Stimulated activated memory B cell treated with anti-CD40 and anti-IgM and Interleukin-4, amounts not matched to agents 10 μg/mL and 1 μg/mL and 100 μg/mL, for 72 hours (primary cell): ENCODE results near the gene CAMK1D.

Source experiments
- ATAC-seq: fragments of 150-1000 bp; cut with Tn5 transposase; 2 replicates; pipeline ENCODE4 v1.10.0; 2021
- H3K27ac Mint-ChIP-seq: one replicate; pipeline ENCODE4 v1.8.0; 2022; ENCODE audit warnings: mild to moderate bottlenecking, mixed read lengths
- H3K27me3 Mint-ChIP-seq: one replicate; pipeline ENCODE4 v1.8.0; 2022; ENCODE audit warnings: mixed read lengths
- H3K36me3 Mint-ChIP-seq: one replicate; pipeline ENCODE4 v1.8.0; 2022; ENCODE audit warnings: mixed read lengths
- H3K4me1 Mint-ChIP-seq: one replicate; pipeline ENCODE4 v1.8.0; 2022; ENCODE audit warnings: mixed read lengths
- H3K4me3 Mint-ChIP-seq: one replicate; pipeline ENCODE4 v1.8.0; 2022; ENCODE audit warnings: mild to moderate bottlenecking, moderate library complexity, mixed read lengths
- H3K9me3 Mint-ChIP-seq: one replicate; pipeline ENCODE4 v1.8.0; 2022; ENCODE audit warnings: mixed read lengths

The CAMK1D gene

GRCh38 chr10:12377658-12378290 is 28.4 kb downstream of the CAMK1D start:
- no peak for ATAC-seq
- Mint-ChIP-seq H3K27me3 (no peaks in the 10 kb centered on the region), H3K4me3 (no peak overlapping the region), H3K36me3 (no peaks in the 10 kb centered on the region), H3K4me1 (peaks cover 55% of the 10 kb centered on the region), H3K9me3 (no peaks in the 10 kb centered on the region), H3K27ac (no peak overlapping the region)

GRCh38 chr10:12380999-12381398 is 31.7 kb downstream of the CAMK1D start:
- Mint-ChIP-seq H3K27me3 (no peaks in the 10 kb centered on the region), H3K36me3 (peaks cover 4% of the 10 kb centered on the region), H3K9me3 (peaks cover 7% of the 10 kb centered on the region), H3K27ac (no peak overlapping the region), H3K4me1 (peaks cover 39% of the 10 kb centered on the region), H3K4me3 (no peak overlapping the region)
- ATAC-seq, result no peak

- Mint-ChIP-seq H3K4me1 (peaks cover 38% of the 10 kb centered on the region), H3K27me3 (no peaks in the 10 kb centered on the region), H3K4me3 (no peak overlapping the region), H3K9me3 (peaks cover 7% of the 10 kb centered on the region), H3K27ac (no peak overlapping the region), H3K36me3 (peaks cover 4% of the 10 kb centered on the region)
- no peak for ATAC-seq
Observed at GRCh38 chr10:12381536-12382156, 32.3 kb downstream of the CAMK1D start.

GRCh38 chr10:12382157-12382548 is 32.8 kb downstream of the CAMK1D start:
- Mint-ChIP-seq H3K4me3 (no peak overlapping the region), H3K27ac (no peak overlapping the region), H3K9me3 (peaks cover 7% of the 10 kb centered on the region), H3K27me3 (no peaks in the 10 kb centered on the region), H3K36me3 (peaks cover 4% of the 10 kb centered on the region), H3K4me1 (peaks cover 33% of the 10 kb centered on the region)
- no peak for ATAC-seq

GRCh38 chr10:12382956-12383531 is 33.7 kb downstream of the CAMK1D start:
- H3K27me3 Mint-ChIP-seq, result no peaks in the 10 kb centered on the region
- ATAC-seq, result no peak
- no peak overlapping the region for H3K4me3 Mint-ChIP-seq
- H3K36me3 Mint-ChIP-seq, result peaks cover 4% of the 10 kb centered on the region
- no peak overlapping the region for H3K27ac Mint-ChIP-seq
- H3K4me1 Mint-ChIP-seq, result peaks cover 31% of the 10 kb centered on the region
- H3K9me3 Mint-ChIP-seq, result peaks cover 7% of the 10 kb centered on the region

- peaks cover 7% of the 10 kb centered on the region for H3K9me3 Mint-ChIP-seq
- no peak for ATAC-seq
- no peaks in the 10 kb centered on the region for H3K27me3 Mint-ChIP-seq
- no peak overlapping the region for H3K27ac Mint-ChIP-seq
- no peak overlapping the region for H3K4me3 Mint-ChIP-seq
- peaks cover 36% of the 10 kb centered on the region for H3K4me1 Mint-ChIP-seq
- H3K36me3 Mint-ChIP-seq, result peaks cover 4% of the 10 kb centered on the region
Observed at GRCh38 chr10:12384906-12385305, 35.6 kb downstream of the CAMK1D start.

- Mint-ChIP-seq H3K27ac (peak overlapping the region; percentile 36), H3K27me3 (no peaks in the 10 kb centered on the region), H3K36me3 (peaks cover 7% of the 10 kb centered on the region), H3K9me3 (peaks cover 7% of the 10 kb centered on the region), H3K4me1 (peaks cover 54% of the 10 kb centered on the region), H3K4me3 (no peak overlapping the region)
- ATAC-seq, result no peak
Observed at GRCh38 chr10:12387561-12388210, 38.3 kb downstream of the CAMK1D start.

GRCh38 chr10:12388671-12389070 is 39.3 kb downstream of the CAMK1D start:
- Mint-ChIP-seq H3K27ac (peak overlapping the region; percentile 36), H3K4me1 (peaks cover 57% of the 10 kb centered on the region), H3K4me3 (no peak overlapping the region), H3K27me3 (no peaks in the 10 kb centered on the region), H3K36me3 (peaks cover 9% of the 10 kb centered on the region), H3K9me3 (peaks cover 7% of the 10 kb centered on the region)
- no peak for ATAC-seq

- H3K36me3 Mint-ChIP-seq, result peaks cover 9% of the 10 kb centered on the region
- H3K4me1 Mint-ChIP-seq, result peaks cover 58% of the 10 kb centered on the region
- H3K4me3 Mint-ChIP-seq, result no peak overlapping the region
- H3K27me3 Mint-ChIP-seq, result no peaks in the 10 kb centered on the region
- no peak for ATAC-seq
- peaks cover 7% of the 10 kb centered on the region for H3K9me3 Mint-ChIP-seq
- peak overlapping the region; percentile 36 for H3K27ac Mint-ChIP-seq
Observed at GRCh38 chr10:12389154-12389734, 39.9 kb downstream of the CAMK1D start.

- Mint-ChIP-seq H3K27ac (peak overlapping the region; percentile 36), H3K27me3 (no peaks in the 10 kb centered on the region), H3K36me3 (peaks cover 5% of the 10 kb centered on the region), H3K4me3 (no peak overlapping the region), H3K9me3 (no peaks in the 10 kb centered on the region), H3K4me1 (peaks cover 59% of the 10 kb centered on the region)
- ATAC-seq, result no peak
Observed at GRCh38 chr10:12390733-12391132, 41.4 kb downstream of the CAMK1D start.

GRCh38 chr10:12391206-12391605 is 41.9 kb downstream of the CAMK1D start:
- no peaks in the 10 kb centered on the region for H3K27me3 Mint-ChIP-seq
- peak overlapping the region; percentile 31 for H3K27ac Mint-ChIP-seq
- no peaks in the 10 kb centered on the region for H3K9me3 Mint-ChIP-seq
- H3K4me1 Mint-ChIP-seq, result peaks cover 60% of the 10 kb centered on the region
- H3K4me3 Mint-ChIP-seq, result no peak overlapping the region
- ATAC-seq, result no peak
- peaks cover 5% of the 10 kb centered on the region for H3K36me3 Mint-ChIP-seq

GRCh38 chr10:12393831-12394230 is 44.5 kb downstream of the CAMK1D start:
- Mint-ChIP-seq H3K27me3 (no peaks in the 10 kb centered on the region), H3K36me3 (peaks cover 5% of the 10 kb centered on the region), H3K9me3 (no peaks in the 10 kb centered on the region), H3K4me3 (no peak overlapping the region), H3K4me1 (peaks cover 62% of the 10 kb centered on the region), H3K27ac (no peak overlapping the region)
- ATAC-seq, result no peak

- Mint-ChIP-seq H3K27me3 (no peaks in the 10 kb centered on the region), H3K36me3 (peaks cover 5% of the 10 kb centered on the region), H3K4me3 (no peak overlapping the region), H3K9me3 (no peaks in the 10 kb centered on the region), H3K27ac (no peak overlapping the region), H3K4me1 (peaks cover 62% of the 10 kb centered on the region)
- ATAC-seq, result no peak
Observed at GRCh38 chr10:12394241-12395033, 45.1 kb downstream of the CAMK1D start.

GRCh38 chr10:12396093-12396492 is 46.7 kb downstream of the CAMK1D start:
- ATAC-seq, result no peak
- H3K4me3 Mint-ChIP-seq, result no peak overlapping the region
- H3K27me3 Mint-ChIP-seq, result no peaks in the 10 kb centered on the region
- H3K4me1 Mint-ChIP-seq, result peaks cover 54% of the 10 kb centered on the region
- H3K36me3 Mint-ChIP-seq, result peaks cover 5% of the 10 kb centered on the region
- H3K9me3 Mint-ChIP-seq, result no peaks in the 10 kb centered on the region
- H3K27ac Mint-ChIP-seq, result no peak overlapping the region

- Mint-ChIP-seq H3K9me3 (no peaks in the 10 kb centered on the region), H3K36me3 (peaks cover 5% of the 10 kb centered on the region), H3K27ac (no peak overlapping the region), H3K4me1 (peaks cover 57% of the 10 kb centered on the region), H3K27me3 (no peaks in the 10 kb centered on the region), H3K4me3 (no peak overlapping the region)
- ATAC-seq, result no peak
Observed at GRCh38 chr10:12396567-12396966, 47.2 kb downstream of the CAMK1D start.
